Left forelimb (tissue), 1 donor: ENCODE measurements around the gene ANKRD44.
"Not testable (repeated sequence)": the region's sequence is repeated elsewhere in the genome, so short reads cannot be mapped to it uniquely, and the experiment has no call there.

Experiments
- DNase-seq: peaks from one replicate; pipeline ENCODE4 v3.0.0-alpha.2; 2018; ENCODE audit warnings: low spot score

ANKRD44 gene

DNA sequence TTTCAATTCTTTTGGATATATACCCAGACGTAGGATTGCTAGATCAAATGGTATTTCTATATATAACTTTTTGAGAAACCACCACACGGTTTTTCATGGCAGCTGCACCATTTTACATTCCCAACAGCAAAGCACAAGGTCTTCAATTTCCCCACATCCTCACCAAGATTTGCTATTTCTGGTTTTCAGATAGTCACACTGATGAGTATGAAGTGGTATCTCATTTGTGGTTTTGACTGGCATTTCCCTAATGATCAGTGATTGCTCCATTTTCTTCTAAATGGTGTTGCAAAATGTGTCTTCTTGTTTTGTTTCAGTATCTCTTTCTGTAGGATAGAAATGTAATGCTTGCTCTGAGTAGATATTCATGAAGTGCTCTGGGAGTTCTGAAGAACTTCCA is 52.0 kb downstream of the ANKRD44 start:
- DNase-seq: no peak

DNA sequence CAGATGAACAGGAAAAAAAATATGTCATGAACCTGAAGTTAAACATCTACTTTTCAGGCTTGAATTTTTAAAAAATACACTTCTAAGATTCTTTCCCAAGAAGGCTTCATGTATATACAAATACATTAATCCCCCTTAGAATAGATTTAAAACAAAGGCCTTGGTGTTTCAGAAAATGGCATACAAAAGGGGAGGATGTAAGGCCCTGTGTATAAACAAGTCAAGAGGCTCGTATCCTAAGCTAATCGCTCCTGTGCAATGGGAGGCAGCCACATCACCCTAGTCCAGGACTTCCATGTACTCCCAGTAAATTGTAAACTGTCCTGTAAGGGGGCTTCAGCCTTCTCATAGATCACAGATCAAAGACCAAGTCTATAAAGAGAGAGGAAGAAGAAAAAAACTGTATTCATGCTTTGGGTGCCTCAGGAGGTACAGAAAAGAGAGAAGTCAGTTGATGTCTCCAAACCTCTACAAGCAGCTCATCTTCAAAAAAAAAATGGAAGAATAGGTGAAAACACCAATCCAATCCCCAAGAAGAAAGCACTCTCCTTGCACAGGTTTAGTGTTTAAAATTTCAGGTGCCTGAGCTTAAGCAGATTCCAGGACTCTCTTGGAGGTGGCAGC is 53.9 kb downstream of the ANKRD44 start:
- no peak for DNase-seq

DNA sequence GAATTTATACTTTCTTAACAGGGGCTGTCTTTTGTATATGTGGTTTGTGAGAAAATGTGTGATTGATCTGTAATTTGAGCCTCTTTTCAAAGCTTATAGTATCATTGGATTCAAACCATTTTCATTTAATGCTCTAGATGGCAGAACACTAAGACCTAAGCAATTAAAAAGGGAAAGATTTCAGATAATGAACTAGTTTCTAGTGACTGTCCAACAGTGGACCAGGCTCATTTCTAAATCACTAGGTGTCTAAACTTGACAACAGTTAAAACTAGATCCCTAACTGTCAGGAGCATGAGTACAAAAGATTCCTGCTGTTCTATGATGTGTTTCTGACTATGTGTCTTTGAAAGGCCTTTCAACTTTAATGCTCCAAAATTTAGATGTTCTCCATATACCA is 54.6 kb downstream of the ANKRD44 start:
- no peak for DNase-seq

DNA sequence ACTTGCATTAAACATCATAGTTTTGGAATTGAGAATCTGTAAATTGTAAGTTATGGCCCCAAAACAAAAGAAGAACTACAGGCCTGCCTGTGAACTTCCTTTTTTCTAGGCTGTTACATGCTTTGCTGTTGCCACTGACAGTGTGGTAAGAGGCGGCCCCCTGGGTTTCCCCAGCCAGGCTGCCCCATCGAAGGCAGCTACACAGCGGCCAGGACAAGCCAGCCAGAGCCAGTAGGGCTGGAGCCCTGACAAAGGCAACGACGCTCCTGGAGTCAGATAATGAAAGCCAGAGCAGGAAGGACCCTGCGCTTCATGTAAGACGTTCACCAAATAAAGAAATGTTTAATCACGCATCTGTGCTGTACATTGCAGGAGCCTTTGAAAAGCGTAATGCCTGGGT is 55.0 kb downstream of the ANKRD44 start:
- DNase-seq: no peak

DNA sequence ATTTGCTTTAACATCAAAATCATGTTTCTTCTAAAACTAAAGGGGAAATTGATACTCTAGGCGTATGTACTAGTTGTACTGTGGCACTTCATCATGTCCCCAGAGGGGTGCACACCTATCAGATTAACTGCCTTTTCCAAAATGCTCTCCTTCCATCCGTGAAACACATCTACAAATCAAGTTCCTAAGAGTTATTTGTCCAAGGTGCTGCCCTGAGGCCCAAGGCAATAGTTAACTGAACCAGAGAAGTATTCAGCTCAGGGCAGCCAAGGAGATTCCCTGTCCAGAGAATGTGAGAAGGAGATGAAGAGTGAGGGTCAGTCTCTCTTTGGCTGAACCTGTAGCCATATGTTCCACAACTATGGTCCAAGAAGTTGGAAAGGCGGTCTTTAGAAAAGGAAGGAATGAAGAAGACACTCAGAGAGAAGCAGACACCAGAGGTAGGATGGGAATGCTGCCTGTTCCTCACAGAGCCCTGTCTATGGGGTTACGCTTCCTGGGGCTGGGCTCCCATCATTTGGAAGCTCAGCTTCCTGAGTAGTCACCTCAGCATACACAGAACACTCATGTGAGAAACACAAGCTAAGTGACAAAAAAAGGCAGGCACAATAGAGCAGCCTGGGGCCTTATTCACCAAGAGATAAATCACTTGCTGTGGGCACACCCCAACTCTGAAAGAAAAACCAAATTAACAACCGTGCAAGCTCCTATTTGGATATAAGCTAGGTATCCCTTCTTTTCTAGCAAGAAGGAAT is 55.6 kb downstream of the ANKRD44 start:
- DNase-seq: no peak

DNA sequence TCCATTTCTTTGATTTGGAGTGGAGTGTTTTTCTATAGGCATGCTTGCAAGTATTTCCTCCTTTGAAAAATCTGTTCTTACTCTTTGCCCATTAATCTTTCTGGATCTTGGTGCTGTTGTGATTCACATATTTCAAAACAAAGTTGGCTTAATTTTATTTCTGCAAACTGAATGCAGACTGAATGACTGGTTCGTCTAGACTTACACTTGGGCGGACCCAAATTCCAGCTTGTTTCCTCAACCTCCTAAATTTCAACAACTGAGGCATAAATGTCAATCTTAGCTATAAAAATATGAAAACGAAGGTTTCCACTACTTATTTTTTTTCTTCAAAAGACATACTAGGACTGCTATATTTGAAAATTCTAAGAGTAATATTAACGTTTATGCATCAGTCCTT is 59.0 kb downstream of the ANKRD44 start:
- no peak for DNase-seq

DNA sequence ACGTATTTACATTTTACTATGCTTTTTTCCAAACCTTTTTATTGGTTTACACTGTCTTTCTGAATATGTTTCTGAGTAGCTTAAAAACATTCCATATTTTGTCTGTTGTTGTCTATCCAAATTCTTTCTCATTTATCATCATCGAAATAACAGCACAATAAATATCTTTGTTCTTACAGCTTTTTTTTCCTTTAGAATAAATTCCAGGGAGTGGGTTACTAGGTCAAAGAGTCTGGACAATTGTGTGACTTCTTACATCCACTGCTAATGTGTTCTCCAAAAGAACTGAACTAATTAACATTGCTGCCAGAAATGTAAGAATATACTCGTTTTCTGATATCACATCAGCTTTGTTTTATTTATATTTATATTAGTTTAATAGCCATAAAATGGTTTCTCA is 59.4 kb downstream of the ANKRD44 start:
- DNase-seq: no peak

DNA sequence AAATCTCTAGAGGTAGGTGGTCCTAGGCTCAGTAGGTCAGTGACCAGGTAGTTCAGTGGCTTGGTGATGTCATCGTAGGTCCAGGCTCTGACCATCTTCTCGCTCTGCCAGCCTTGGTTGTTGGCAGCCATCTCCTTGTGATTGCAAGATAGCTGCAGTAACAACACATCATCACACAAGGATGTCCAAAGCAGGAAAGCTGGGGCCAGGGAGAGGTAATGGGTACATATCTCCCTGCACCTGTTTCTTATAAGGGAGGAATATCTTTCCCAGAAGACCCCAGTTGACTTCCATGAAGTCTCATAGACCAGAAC is 60.5 kb downstream of the ANKRD44 start:
- no peak for DNase-seq

DNA sequence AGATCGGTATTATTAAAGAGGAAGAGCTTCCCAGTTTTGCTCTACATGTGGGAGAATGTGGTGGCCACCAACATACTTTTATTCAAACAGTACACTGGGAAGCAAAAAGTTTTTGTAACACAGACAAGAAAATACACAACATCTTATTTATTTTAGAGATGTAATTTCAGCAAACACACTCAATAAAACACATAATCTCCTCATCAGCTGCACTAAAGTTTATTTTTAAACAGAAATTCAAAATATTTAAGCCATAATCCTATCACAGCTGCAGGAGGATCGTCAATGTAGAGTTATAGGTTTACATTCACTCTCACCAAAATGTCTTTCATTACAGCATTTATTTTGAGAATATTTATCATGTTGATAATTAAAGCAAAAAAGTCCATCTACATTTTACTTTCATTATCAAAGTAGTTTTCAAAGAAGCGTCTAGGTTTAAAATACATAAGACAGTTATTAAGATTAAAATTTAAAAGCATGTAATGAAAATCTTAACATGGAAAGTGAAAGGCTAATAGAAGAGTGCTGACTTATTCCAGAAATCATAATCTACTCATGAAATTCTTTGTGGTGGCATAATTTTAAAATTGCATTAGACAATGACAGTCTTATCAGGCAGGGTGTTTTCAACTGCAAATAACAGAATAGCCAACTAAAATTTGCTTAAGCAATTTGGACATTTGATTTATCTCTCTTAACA is 61.0 kb downstream of the ANKRD44 start:
- DNase-seq: no peak

DNA sequence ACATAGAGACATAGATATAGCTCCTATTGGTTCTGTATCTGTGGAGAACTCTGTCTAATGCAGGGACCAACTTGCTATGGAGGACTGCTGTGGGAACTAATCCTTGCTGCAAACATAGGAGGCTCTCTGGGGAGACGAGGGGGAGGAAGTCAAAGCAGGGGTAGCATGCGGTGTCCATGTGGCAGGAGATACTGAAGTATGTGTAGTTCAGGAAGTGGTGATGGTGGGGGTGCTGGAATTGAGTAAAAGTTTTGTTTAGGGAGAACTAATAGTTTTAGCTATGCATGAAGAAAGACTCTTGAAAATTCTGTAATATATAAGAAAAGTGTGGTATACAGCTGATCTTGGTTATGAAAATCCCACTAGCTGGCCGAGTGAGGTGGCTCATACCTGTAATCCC is 62.0 kb downstream of the ANKRD44 start:
- no peak for DNase-seq

DNA sequence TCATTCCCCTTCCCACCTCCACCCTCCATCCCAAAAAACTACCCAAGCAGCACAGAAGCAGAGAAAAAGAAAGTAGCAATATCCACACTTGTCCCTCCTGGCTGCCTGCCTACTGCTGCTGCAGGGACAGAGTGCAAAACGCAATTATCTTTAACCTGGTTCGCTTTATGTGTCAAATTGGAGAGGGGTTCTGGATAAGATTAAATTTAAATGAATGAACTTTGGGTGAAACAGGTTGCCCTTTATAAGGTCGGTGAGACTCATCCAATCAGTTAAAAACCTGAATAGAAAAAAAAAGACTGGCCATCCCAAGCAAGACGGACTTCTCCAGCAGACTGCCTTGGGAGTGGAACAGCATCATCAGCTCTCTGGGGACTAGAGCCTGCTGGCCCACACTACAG is 62.6 kb downstream of the ANKRD44 start:
- DNase-seq: no peak

DNA sequence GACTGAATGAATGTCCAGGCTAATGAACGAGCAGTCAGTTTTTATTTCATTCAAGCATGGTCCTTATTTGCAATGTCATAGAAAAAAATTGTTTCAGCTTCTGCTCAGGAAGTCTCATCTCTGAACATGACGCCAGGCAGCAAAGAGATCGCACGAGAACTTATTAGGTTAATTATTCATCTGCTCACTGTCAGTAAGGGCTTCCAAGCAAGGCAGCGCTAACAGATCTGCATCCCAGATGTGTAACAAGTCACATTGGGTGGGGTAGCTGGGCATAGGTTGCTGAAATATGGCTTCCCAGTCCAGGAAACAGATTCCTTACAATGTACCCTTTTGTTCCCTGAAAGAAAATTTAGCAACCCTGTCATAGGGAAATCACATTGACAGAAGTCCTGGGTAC is 63.5 kb downstream of the ANKRD44 start:
- DNase-seq: no peak

DNA sequence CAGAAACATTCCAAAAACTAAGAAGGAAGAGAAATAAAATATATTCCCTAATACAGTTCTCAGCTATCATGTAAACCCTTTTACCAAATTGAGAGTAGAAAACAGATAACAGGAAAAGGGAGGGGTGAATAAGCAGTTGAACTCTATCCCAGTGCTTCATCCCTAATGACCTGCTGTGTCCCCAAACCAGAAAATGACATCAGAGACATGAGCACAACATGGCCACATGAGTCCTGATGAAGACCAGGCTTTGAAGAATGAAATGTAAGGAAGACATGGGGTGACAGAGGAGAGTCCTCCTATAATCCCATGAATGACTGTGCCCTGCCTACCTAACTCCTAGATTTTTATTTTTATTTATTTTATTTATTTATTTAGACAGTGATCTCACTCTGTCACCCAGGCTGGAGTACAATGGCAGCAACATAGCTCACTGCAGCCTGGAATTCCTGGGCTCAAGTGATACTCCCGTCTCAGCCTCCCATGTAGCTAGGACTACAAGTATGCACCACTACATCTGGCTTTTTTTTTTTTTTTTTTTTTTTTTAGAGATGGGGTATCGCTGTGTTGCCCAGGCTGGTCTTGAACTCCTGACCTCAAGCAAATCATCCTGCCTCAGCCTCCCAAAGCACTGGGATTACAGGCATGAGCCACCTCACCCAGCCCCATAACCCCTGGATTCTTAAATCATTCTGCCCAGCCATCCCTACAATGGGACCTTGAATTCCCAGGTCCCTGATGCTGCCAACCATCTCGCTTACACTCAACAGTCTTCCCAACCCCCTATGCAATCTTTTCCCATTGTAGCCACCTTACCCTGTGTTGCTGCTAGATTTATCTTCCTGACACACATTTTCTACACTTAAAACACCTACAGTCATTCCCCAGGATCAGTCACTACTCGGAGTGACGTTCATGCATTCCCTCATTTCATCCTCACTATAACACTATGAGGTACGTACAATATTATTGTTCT is 64.5 kb downstream of the ANKRD44 start:
- no peak for DNase-seq

DNA sequence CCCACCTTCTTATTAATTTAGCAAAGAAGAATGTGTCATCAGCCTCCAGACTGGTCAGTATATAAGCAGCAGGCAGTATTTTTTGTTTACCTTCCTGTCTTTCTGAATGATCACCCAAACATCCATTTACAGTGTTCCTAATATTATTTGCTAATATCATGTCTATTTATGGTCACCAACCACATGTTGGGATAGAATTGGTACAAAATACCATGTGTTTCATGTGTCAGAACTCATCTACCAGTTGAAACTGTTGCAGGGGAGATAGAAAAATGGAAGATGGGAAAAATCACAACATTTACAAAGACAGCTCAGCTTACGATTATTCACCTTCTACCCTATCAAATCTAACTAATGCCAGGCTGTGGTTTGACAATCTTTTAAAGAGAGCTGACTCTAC is 66.2 kb downstream of the ANKRD44 start:
- DNase-seq: no peak

DNA sequence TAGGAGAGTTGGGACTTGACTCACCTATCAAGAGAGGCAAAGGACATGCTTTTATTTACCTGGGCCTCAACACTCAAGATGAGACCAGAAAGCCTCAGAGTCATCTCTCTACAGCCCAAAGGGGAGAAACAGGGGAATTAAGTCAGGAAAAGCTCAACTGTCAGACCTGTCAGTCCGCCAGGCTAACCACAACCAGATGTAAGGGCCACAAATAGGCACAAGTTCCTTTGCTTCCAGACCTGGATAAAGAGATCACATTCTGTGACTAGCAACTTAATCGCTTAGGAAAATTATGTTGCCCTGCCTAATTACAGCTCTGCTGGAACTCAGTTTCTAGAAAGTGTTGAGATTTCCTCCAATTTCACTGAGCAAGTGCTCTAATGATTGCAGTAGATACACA is 67.9 kb downstream of the ANKRD44 start:
- DNase-seq: no peak

DNA sequence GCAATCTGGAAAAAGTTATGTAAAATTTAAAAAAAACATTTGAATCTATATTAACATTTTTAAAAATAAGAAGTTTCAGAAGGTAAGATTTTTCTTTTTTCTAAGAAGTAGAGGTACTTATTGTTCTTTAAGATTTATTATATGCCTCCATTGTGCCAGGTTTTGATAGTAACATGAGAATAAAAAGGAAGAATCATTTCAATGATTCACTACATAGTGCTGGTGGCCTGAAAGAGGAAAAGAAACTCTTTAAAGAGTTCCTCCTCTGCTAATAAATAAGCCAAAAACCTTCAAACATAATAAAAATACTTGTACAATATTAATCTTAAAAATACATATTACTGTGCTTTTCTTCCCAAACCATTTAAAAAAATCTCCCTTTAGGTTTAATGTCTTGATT is 69.0 kb downstream of the ANKRD44 start:
- no peak for DNase-seq

DNA sequence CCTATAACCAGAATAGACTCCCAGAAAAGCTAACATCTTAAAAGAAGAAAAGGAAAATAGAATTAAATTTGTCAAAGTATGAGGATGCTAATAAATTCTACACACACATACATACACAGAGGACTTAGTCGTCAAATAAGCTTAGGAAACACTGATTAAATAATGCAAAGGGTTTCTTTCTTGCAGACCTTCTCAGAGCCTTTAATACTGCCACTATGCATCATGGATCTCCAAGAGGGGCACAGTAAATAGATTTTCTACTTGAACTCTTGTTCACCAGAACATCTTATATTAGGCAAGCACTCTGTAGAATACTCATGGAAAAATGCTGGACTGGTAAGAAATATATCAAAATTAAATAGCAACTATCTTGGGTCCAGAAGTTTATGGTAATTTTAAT is 69.4 kb downstream of the ANKRD44 start:
- DNase-seq: no peak

DNA sequence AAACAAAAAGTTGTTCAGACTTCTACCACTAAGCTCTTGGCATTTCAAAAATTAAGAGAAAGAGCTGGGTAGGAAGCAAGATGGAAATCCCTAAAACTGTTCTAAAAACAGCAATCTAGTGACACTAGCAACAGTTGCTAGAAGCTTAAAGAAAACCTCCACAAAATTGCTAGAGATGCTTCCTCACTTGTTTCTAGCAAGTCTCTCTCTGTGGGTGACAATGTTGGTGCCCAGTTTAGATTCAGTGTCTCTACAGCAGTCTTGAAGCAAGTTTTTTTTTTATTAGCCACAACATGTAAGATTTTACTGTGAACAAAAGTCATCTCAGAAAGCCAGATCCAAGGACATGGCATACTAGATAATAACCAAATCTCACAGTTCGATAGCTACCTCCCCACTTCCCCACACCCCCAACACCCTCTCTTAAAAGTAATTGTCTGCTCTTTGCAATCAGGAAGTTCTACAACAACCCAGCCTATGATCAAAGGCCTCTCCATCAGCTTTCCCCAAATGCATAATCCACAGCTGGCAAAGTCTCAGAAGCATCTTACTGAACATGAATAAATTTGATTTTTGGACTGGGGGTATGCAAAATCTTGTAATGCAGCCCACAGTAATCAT is 70.0 kb downstream of the ANKRD44 start:
- no peak for DNase-seq

DNA sequence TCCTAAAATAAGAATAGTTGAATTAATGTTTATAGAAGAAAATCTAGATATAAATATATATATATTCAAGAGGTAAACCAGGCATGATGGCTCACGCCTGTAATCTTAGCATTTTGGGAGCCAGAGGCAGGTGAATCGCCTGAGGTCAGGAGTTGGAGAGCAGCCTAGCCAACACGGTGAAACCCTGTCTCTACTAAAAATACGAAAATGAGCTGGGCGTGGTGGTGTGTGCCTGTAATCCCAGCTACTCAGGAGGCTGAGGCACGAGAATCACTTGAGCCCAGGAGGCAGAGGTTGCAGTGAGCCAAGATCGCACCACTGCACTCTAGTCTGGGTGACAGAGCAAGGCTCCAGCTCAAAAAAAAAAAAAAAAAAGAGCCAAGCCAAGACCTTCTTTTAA is 70.6 kb downstream of the ANKRD44 start:
- not testable (repeated sequence) for DNase-seq

DNA sequence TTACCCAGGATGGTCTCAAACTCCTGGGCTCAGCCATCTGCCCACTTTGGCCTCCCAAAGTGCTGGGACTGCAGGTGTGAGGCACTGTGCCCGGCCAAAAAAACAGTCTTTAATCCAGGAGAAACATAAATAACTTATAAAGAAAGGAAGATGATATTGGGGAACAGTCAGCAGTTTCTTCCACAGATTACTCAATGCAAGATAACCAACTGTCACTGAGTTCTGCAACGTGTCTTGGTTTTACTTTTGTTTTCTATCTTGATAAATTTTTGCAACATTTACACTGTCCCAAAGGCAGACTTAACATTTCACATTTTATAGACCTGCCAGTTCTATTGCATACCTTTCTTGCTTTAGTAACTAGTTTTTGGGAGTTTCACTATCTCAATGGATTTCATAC is 71.1 kb downstream of the ANKRD44 start:
- DNase-seq: no peak

DNA sequence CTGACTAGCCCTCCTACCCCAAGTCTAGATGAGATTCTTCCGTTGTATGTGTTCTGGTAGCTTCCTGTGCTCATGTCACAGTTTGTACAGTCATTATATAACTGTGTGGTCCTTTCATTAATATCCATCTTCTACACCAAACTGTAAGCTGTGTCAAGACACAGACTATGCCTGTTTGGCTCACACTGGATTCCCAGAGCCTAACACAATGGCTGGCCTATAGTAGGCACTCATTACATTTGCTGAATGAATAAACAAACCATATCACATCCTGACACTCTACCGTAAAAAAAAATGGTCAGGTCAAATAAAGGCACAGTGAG is 72.6 kb downstream of the ANKRD44 start:
- DNase-seq: no peak
